GM12872 (cell line): ENCODE results near the gene WRNIP1.
A peak's percentile ranks its signal among the peaks of the same experiment; 100 is the strongest.

ENCODE experiments used
- TF ChIP-seq, protein P1 (sequence below): IDR thresholded peaks from 3 replicates; pipeline ENCODE4 v1.5.1; 2011; ENCODE audit warnings: low read depth, mild to moderate bottlenecking, low read length, moderate library complexity; ENCODE audit not compliant: insufficient read depth

Gene WRNIP1

DNA sequence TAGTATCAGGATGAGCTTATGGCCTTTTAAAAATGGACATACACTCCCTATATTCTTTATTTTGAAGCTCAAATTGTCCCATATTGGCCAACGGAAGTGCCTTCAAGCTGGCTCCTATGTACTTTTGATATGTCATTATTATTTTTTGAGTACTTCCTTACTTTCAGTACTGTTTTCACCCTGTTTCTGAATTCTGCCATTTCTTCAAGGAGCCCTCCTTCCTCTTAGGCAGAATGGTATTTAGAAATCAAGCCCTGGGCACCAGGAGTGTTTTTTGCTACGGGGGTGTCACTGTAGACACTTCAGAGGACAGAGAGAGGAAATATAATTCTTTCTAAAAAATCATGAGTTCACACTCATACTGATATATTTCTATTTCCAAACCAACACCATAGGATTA is 9.0 kb upstream of the WRNIP1 start:
- TF ChIP-seq, protein P1, sequence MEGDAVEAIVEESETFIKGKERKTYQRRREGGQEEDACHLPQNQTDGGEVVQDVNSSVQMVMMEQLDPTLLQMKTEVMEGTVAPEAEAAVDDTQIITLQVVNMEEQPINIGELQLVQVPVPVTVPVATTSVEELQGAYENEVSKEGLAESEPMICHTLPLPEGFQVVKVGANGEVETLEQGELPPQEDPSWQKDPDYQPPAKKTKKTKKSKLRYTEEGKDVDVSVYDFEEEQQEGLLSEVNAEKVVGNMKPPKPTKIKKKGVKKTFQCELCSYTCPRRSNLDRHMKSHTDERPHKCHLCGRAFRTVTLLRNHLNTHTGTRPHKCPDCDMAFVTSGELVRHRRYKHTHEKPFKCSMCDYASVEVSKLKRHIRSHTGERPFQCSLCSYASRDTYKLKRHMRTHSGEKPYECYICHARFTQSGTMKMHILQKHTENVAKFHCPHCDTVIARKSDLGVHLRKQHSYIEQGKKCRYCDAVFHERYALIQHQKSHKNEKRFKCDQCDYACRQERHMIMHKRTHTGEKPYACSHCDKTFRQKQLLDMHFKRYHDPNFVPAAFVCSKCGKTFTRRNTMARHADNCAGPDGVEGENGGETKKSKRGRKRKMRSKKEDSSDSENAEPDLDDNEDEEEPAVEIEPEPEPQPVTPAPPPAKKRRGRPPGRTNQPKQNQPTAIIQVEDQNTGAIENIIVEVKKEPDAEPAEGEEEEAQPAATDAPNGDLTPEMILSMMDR: no peak

DNA sequence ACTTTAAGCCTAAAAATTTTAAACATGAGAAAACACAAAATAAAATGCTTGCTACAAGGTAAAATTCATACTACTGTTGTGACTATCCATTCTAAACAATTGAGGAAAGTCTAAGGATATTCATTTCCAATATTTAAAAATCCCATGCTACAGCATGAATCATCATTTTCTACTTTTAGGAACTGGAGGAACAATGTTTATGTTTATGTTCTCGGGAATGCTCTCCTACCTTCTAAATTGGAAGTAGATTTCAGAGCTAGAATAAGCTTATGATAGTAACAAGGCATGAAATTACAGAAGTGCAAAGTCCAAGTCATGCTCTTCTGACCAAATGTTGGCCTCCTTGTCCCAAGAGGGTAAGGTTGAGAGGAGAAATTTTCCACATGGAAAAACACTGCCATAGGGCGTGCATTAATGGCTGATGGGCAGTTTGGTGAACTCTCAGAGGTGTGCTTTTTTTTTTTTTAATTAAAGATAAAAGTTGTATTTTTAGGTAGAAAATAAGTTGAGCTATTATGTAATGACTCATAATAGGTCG is 8.4 kb upstream of the WRNIP1 start:
- TF ChIP-seq, protein P1: no peak

DNA sequence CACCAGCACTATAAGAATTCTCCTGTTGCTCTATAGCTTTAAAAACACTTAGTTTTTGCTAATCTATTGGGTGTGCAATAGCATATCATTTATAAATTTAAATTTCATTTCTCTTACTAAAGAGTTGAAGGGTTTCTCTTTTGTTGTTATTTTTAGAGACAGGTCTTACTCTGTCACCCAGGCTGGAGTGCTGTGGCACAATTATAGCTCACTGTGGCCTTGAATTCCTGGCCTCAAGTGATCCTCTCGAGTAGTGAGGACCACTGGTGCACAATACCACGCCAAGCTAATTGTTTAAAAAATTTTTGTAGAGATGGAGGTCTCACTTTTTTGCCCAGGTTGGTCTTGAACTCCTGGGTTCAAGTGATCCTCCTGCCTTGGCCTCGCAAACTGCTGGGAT is 6.2 kb upstream of the WRNIP1 start:
- TF ChIP-seq, protein P1: no peak

DNA sequence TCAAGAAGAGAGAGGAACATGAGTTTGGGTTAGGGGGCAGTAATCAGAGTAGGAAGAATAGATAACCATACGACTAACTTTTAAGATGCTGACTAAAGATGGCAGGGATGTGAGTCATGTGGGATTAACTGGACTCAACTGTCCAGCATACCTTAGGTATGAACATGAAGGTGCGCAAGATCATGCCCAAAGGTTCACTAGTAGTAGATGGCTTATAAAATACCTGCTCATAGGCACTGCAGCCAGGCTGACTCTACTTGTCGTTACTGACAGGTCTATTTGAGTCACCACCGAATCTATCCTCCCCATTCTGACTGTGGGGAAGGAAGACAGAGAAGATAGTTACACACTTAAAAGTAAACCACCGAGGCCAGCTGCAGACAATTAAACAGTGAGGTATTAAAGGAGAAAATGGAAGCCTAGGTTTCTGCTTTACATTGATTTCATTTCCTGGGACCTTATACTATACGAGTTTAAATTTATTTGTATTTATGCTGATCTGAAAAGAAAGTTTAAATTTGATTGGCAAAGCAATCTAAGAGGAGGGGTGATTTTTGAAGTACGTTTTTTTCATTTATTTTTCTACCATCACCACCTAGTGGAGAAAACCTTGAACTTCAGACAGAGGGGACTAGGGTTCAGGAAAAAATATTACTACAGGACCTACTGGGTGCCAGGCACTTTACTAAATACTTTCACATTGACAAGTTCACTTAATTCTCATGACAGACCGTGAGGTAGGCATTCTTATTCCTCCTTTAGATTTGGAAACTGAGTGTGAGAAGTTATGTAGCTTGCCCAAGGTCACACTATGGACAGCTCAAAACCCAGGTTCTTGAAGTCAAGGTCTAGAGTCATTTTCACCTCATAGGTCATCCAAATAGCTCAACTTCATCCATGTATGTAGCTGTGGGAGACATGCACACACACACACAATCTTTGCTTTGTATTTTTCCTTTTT is 4.0 kb upstream of the WRNIP1 start:
- TF ChIP-seq, protein P1: peak; percentile 43; the same call in 2 of the 3 replicates

DNA sequence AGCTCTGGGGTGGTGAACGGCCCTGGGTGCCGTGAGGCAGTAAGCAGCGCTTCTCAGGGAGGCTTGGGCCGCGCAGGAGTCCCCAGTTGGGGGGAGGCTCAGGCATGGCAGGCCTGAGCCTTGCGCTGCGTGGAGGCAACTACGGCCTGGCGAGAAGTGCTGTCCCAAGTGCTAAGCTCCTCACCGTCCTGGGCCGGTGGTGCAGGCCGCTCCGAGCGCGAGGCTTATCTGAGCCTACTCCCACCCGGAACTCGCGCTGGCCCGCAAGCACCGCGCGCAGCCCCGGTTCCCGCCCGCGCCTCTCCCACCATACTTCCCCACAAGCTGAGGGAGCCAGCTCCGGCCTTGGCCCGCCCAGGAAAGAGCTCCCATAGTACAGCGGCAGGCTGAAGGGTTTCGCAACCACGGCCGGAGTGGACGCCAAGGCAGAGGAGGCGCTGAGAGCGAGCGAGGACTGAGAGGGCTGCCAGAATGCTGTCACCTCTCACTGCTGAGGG is 1.8 kb upstream of the WRNIP1 start:
- TF ChIP-seq, protein P1: no peak

DNA sequence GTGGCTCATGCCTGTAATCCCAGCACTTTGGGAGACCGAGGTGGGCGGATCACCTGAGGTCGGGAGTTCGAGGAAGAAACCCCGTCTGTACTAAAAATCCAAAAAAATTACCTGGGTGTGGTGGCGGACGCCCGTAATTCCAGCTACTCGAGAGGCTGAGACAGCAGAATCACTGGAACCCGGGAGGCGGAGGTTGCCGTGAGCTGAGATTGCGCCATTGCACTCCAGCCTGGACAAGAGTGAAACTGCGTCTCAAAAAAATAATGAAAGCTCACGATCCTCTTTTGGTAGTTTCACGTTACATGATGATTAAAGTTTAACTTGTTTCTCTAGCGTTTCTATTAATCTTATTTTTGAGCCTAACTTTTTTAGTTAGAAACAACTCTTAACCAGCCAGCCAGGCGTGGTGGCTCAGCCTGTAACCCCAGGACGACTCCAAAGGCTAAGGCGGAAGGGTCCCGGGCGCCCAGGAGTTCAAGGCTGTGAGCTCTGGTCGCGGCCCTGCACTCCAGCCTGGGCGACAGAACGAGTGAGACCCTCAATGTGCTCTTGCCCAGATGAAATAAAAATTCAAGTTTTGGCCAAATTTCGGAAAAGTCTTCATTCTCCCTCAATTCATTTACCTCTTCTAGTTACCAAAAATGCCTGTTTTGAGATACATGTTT is 1.2 kb upstream of the WRNIP1 start:
- TF ChIP-seq, protein P1: no peak

DNA sequence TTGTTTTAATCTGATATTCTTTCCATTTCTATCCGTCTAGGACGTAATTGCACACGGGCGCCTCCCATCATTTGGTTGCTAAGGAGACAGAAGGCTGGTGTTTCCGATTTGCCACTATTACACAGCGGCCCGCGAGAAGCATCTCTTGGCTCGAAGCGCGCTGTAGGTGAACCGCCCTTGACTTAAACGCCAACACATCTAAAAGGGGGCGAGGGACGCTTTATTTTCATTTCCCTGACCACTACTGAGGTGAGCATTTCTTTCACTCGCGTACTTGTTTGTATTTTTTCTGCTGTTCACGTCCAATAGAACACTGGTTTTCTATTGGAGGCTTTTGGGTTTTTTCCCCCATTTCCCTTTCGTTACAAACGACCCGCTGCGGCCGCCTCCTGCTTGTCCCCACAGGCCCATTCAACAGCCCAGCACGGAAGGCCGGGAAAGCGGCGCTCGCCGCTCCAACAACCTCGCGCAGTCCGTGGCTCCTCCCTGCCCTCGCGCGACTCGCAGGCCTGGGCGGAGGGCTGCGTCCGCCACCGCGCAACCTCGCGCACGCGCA is 505 bp upstream of the WRNIP1 start:
- TF ChIP-seq, protein P1: no peak
